Effector memory CD4-positive, alpha-beta T cell (primary cell): ENCODE results near the gene ZFPM1.

ENCODE experiments used
- DNase-seq, 3 donors: peaks; one replicate each; pipeline ENCODE4 v3.0.0-alpha.2; 2020
- H3K27ac ChIP-seq: 2 replicates; pipeline ENCODE4 v1.7.0; 2013; ENCODE audit warnings: mild to moderate bottlenecking, low read length, moderate library complexity; ENCODE audit not compliant: insufficient read depth, poor library complexity, severe bottlenecking
- H3K27me3 ChIP-seq: replicated peaks from 2 replicates; pipeline ENCODE4 v1.7.0; 2013; ENCODE audit warnings: mild to moderate bottlenecking, low read length; ENCODE audit not compliant: insufficient read depth, control insufficient read depth, poor library complexity, severe bottlenecking
- H3K36me3 ChIP-seq: 2 replicates; pipeline ENCODE4 v1.7.0; 2013; ENCODE audit warnings: mild to moderate bottlenecking, low read length, moderate library complexity; ENCODE audit not compliant: control insufficient read depth, insufficient read depth
- H3K4me1 ChIP-seq: 2 replicates; pipeline ENCODE4 v1.7.0; 2013; ENCODE audit warnings: low read length, mild to moderate bottlenecking; ENCODE audit not compliant: control insufficient read depth, insufficient read depth, poor library complexity, severe bottlenecking
- H3K4me3 ChIP-seq: 2 replicates; pipeline ENCODE4 v1.7.0; 2013; ENCODE audit warnings: low read length, low read depth, mild to moderate bottlenecking; ENCODE audit not compliant: insufficient read depth, poor library complexity, severe bottlenecking
- H3K9me3 ChIP-seq: 2 replicates; pipeline ENCODE4 v1.7.0; 2013; ENCODE audit warnings: mild to moderate bottlenecking, low read length, moderate library complexity; ENCODE audit not compliant: control insufficient read depth

Gene ZFPM1

DNA sequence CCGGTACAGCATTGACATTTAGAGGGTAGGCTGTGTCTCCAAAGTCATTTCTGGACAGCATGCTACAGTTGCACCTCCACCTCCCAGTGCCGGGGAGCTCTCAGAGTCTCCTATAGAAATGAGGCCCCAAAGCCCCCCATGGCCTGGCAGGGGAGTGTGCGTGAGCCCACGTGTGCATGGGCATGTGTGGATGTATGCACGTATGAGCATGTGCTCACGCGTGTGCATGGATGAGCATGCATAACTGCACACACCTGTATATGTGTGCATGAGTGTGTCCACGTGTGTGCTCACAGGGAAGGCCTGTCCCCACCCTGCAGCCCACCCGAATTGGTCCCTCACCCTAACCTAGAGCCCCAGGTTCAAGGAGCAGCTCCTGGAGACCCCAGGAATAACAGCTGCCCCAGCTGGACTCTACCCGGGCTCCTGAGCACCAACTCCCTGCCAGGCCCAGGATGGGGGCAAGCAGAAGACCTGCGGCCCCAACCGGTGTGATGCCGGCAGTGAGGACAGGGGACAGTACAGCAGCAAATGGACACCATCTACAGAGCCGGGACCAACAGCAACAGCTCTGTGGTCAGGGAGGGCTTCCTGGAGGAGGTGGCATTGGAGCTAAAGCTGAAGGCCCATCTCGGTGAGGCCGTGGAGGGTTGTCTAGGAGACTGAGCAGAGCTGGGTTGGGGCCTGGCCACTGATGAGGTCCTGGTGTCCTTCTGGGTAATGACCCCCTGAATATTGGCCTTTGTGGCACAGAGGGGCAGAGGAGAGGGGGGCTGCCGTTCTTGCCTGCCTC is 35.2 kb upstream of the ZFPM1 start:
- peaks cover 3% of the 10 kb centered on the region for H3K27me3 ChIP-seq
- H3K27ac ChIP-seq = no peak overlapping the region
- H3K4me3 ChIP-seq = no peak overlapping the region
- no peaks in the 10 kb centered on the region for H3K9me3 ChIP-seq
- H3K4me1 ChIP-seq = no peaks in the 10 kb centered on the region
- no peaks in the 10 kb centered on the region for H3K36me3 ChIP-seq
- no peak for DNase-seq

DNA sequence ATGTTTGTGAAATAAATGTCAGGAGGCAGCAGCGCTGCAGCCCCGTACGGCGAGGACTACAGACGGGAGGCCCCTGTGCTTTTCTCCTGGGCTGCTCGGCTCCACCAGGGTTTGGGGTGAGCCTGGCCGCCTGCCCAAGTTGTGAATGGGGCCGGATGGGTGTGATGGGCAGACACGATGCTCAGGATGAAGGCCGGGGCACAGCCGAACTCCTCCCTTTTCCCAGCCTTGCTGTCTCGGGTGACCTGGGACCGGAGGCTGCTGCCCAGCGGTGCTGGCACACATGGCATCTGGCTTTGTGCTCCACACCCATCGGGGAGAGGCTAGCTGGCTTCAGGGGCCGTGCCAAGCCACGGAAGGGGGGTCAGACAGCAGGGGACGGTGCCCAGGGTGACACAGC is 34.2 kb upstream of the ZFPM1 start:
- H3K27me3 ChIP-seq = peaks cover 3% of the 10 kb centered on the region
- H3K36me3 ChIP-seq = no peaks in the 10 kb centered on the region
- H3K9me3 ChIP-seq = no peaks in the 10 kb centered on the region
- no peak for DNase-seq
- no peak overlapping the region for H3K27ac ChIP-seq
- no peak overlapping the region for H3K4me3 ChIP-seq
- no peaks in the 10 kb centered on the region for H3K4me1 ChIP-seq

DNA sequence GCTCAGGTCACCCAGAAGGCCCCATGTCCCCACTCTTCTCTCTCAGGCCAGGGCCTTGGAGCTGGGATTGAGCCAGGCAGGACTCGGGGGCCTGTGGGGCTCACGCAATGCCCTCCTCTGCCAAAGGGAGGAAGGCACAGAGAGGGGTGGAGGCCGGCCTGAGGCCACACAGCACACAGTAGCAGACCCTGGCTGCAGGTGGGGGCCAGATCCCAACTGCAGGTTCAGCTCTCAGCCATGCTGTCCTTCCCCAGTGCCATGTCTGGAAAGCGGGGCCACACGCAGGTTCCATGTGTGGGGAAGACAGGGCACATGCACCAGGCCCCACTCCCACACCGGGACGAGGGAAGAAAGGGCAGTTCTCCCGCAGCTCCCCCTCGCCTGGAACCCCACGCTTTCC is 33.3 kb upstream of the ZFPM1 start:
- no peak for DNase-seq
- no peak overlapping the region for H3K27ac ChIP-seq
- no peaks in the 10 kb centered on the region for H3K36me3 ChIP-seq
- H3K4me3 ChIP-seq = no peak overlapping the region
- no peaks in the 10 kb centered on the region for H3K9me3 ChIP-seq
- no peaks in the 10 kb centered on the region for H3K4me1 ChIP-seq
- H3K27me3 ChIP-seq = peaks cover 3% of the 10 kb centered on the region

DNA sequence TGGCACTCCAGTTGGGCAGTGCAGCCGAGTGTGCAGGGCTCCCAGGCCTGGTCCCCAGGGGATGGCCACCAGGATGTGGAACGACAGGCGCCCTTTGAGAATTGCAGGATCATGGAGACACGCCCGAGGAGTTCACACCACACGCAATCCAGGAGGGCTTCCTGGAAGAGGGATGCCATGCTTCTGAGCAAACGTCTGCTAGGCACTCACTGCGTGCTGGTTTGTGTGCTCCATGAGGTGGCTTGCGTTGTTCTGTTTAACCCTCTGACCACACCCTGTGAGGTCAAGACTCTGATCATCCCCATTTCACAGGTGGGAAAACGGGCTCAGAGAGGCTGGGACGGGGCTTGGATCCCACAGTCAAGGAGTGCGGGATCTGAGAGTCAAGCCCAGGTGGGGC is 32.6 kb upstream of the ZFPM1 start:
- Histone ChIP-seq H3K36me3 (no peaks in the 10 kb centered on the region), H3K27ac (no peak overlapping the region), H3K27me3 (peaks cover 3% of the 10 kb centered on the region), H3K4me3 (no peak overlapping the region), H3K4me1 (no peaks in the 10 kb centered on the region), H3K9me3 (no peaks in the 10 kb centered on the region)
- no peak for DNase-seq

DNA sequence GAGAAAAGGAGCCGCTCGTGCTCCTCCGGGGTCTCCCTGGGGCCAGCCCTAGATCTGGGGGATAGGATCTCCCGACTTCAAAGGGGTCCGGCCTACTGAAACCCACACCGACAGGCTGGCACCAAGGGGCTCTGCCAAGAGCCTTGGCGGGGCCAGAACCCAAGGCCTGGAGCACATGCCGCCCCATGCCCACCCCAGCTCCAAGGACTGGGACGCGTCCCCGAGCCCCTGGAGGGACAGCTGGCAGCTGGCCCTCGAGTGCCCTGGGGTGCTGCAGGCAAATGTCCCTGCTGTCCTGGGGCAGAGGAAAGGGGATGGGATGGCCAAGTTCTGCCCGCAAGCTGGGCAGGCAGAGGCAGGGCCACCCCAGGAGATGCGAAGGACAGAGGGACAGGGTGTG is 31.8 kb upstream of the ZFPM1 start:
- Histone ChIP-seq H3K9me3 (no peaks in the 10 kb centered on the region), H3K4me3 (no peak overlapping the region), H3K27ac (no peak overlapping the region), H3K4me1 (no peaks in the 10 kb centered on the region), H3K36me3 (no peaks in the 10 kb centered on the region), H3K27me3 (peaks cover 3% of the 10 kb centered on the region)
- no peak for DNase-seq

DNA sequence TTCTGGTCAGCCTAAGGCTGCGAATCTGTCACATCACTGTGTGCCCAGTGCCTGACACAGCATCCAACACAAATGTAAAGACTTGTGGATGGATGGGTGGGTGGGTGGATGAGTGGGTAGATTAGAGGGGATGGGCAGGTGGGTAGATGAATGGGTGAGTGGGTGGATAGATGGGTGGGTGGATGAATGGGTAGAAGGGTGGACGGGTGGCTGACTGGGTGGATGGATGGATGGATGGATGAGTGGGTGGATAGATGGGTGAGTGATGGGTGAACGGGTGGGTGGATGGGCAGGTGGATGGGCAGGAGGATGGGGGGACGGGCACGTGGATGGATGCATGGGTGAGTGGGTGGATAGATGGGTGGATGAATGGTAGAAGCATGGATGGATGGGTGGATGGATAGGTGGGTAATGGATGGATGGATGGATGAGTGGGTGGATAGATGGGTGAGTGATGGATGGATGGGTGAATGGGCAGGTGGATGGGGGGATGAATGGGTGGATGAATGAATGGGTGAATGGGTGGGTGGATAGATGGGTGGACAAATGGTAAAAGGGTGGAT is 31.1 kb upstream of the ZFPM1 start:
- Histone ChIP-seq H3K4me3 (no peak overlapping the region), H3K4me1 (no peaks in the 10 kb centered on the region), H3K27me3 (peaks cover 3% of the 10 kb centered on the region), H3K27ac (no peak overlapping the region), H3K36me3 (no peaks in the 10 kb centered on the region), H3K9me3 (no peaks in the 10 kb centered on the region)
- DNase-seq = no peak

DNA sequence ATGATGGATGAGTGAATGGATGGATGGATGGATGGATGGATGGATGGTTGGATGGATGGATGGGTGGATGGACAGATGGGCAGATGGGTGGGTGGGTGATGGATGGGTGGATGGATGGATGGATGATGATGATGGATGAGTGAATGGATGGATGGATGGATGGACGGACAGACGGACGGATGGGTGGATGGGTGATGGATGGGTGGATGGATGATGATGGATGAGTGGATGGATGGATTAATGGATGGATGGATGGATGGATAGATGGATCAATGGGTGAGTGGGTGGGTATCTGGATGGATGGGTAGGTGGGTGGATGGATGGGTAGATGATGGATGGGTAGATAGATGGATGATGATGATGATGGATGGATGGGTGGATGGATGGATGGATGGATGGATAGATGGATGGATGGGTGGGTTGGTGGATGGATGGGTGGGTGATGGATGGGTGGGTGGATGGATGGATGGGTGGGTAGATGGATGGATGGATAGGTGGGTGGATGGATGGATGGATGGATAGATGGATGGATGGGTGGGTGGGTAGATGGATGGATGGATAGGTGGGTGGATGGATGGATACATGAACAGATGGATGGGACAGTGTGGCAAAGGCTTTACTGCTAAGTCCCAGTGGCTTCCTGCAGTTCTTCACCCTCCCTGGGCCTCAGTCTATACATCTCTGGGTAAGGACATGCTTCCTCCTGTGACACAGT is 30.2 kb upstream of the ZFPM1 start:
- Histone ChIP-seq H3K27ac (no peak overlapping the region), H3K4me3 (no peak overlapping the region), H3K27me3 (peaks cover 3% of the 10 kb centered on the region), H3K4me1 (no peaks in the 10 kb centered on the region), H3K9me3 (no peaks in the 10 kb centered on the region), H3K36me3 (no peaks in the 10 kb centered on the region)
- no peak for DNase-seq

DNA sequence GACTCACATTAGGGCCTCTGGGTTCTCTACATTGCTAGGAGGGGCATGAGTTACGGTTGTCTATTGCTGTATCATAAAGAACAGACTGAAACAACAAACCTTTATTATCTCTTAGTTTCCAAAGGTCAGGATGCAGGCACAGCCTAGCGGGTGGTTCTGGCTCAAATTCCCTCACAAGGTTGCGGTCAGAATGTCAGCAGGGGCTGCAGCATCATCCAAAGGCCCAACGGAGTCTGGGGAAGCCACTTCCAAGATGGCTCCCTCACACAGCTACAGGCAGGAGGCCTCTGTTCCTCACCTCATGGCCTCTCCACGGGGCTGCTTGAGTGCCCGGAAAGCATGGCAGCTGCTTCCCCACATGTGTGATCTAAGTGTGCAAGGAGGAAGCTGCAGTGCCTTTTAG is 29.6 kb upstream of the ZFPM1 start:
- no peaks in the 10 kb centered on the region for H3K9me3 ChIP-seq
- no peak overlapping the region for H3K4me3 ChIP-seq
- H3K4me1 ChIP-seq = no peaks in the 10 kb centered on the region
- H3K36me3 ChIP-seq = no peaks in the 10 kb centered on the region
- H3K27ac ChIP-seq = no peak overlapping the region
- peaks cover 2% of the 10 kb centered on the region for H3K27me3 ChIP-seq
- DNase-seq = no peak

DNA sequence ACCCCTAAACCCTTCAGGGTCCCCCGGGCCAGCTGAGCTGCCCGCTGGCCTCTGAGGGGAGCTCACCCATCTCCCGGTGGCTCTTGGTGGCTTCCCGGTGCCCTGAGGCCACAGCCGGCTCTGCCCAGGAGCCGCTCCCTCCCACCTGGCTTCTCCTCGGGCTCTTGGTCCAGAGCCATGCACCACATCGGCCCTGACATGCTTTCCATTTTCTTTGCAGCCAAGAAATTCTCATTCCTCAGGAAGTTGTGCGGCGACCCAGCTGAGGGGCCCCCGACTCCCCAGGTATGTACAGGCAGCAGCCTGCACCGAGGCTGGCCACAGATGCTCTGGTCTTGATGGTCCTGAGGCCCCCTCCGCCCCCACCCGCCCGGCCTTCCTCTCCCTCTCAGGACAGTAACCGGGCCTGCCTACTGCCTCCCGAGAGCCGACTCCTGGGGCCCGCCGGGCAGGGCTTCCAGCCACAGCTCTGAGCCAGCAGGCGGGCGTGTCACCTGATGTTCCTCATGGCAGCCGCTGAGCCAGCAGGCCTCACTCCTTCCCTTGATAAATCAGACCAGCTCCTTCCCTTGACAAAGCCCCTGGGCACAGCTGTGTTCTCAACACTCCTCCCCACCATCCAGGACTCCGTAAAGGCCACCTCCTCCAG is 28.4 kb upstream of the ZFPM1 start:
- Histone ChIP-seq H3K36me3 (no peaks in the 10 kb centered on the region), H3K9me3 (no peaks in the 10 kb centered on the region), H3K27me3 (no peaks in the 10 kb centered on the region), H3K4me3 (no peak overlapping the region), H3K27ac (no peak overlapping the region), H3K4me1 (peaks cover 1% of the 10 kb centered on the region)
- DNase-seq = no peak

DNA sequence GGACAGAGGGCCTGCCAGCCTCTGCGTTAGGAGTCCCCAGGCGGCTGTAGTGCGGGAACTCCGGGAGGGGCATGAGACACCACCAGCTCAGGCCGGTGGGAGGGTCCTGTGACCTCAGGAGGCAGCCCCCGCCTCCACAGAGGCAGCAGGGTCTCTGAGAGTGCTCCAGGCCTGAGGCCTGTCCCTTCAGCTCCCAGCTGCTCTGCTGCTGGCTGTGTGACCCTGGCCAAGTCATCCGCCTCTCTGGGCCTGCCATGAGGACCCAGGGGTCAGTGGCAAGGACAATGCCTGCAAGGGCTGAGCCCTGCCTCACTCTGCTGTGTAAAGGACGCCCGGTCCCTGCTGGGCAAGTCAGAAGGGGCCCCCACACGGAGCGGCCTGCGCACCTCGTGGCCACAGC is 27.1 kb upstream of the ZFPM1 start:
- Histone ChIP-seq H3K4me3 (no peak overlapping the region), H3K27ac (no peak overlapping the region), H3K27me3 (no peaks in the 10 kb centered on the region), H3K9me3 (no peaks in the 10 kb centered on the region), H3K4me1 (peaks cover 8% of the 10 kb centered on the region), H3K36me3 (no peaks in the 10 kb centered on the region)
- DNase-seq = no peak
